ENCODE measurements around the gene SLC24A3.

The SLC24A3 gene

GRCh38 chr20:19310541-19310940, 98.1 kb downstream of the SLC24A3 start:
- no peak for DNase-seq

GRCh38 chr20:19313342-19314069, 101.1 kb downstream of the SLC24A3 start:
- DNase-seq = no peak

GRCh38 chr20:19314621-19315020, 102.2 kb downstream of the SLC24A3 start:
- no peak for DNase-seq

- DNase-seq = no peak
These were observed 105.0 kb downstream of the SLC24A3 start for GRCh38 chr20:19317237-19318069.

GRCh38 chr20:19318610-19319009, 106.2 kb downstream of the SLC24A3 start:
- DNase-seq = no peak

GRCh38 chr20:19320005-19320404, 107.6 kb downstream of the SLC24A3 start:
- no peak for DNase-seq

- no peak for DNase-seq
These were observed 108.7 kb downstream of the SLC24A3 start for GRCh38 chr20:19321176-19321575.

- DNase-seq = no peak
These were observed 109.9 kb downstream of the SLC24A3 start for GRCh38 chr20:19322061-19322985.

GRCh38 chr20:19327401-19327800, 115.0 kb downstream of the SLC24A3 start:
- DNase-seq = no peak

GRCh38 chr20:19328676-19329075, 116.2 kb downstream of the SLC24A3 start:
- no peak for DNase-seq

GRCh38 chr20:19330038-19330437, 117.6 kb downstream of the SLC24A3 start:
- DNase-seq = no peak

GRCh38 chr20:19330731-19331130, 118.3 kb downstream of the SLC24A3 start:
- no peak for DNase-seq

- no peak for DNase-seq
These were observed 121.1 kb downstream of the SLC24A3 start for GRCh38 chr20:19333563-19333962.

GRCh38 chr20:19335341-19335740, 122.9 kb downstream of the SLC24A3 start:
- DNase-seq = no peak

- DNase-seq = no peak
These were observed 123.5 kb downstream of the SLC24A3 start for GRCh38 chr20:19335916-19336315.

GRCh38 chr20:19336631-19337030, 124.2 kb downstream of the SLC24A3 start:
- DNase-seq = no peak

- no peak for DNase-seq
These were observed 125.9 kb downstream of the SLC24A3 start for GRCh38 chr20:19338380-19338779.

- DNase-seq = no peak
These were observed 126.5 kb downstream of the SLC24A3 start for GRCh38 chr20:19338960-19339359.

GRCh38 chr20:19341348-19342053, 129.1 kb downstream of the SLC24A3 start:
- DNase-seq = no peak

- DNase-seq = no peak
These were observed 131.9 kb downstream of the SLC24A3 start for GRCh38 chr20:19344341-19344740.

GRCh38 chr20:19347943-19348456, 135.6 kb downstream of the SLC24A3 start:
- DNase-seq = no peak

- no peak for DNase-seq
These were observed 136.1 kb downstream of the SLC24A3 start for GRCh38 chr20:19348582-19348981.

Data from NCI-H1048 (cell line).